Prostate gland (tissue), 2 donors: ENCODE measurements around the gene LOXHD1.

ENCODE experiments used
- POLR2A ChIP-seq: fragments of 450-650 bp; IDR thresholded peaks from one replicate; pipeline ENCODE4 v1.6.1; 2016; ENCODE audit warnings: antibody characterized with exemption, mild to moderate bottlenecking
- POLR2AphosphoS5 ChIP-seq: sonication (generic); formaldehyde crosslinking; IDR thresholded peaks from one replicate; pipeline ENCODE4 v1.6.1; 2017; ENCODE audit warnings: antibody characterized with exemption
- TF ChIP-seq, protein P1 (sequence below), 4 experiments: fragments of 200-600 bp in 2 of 4; fragments of 450-650 bp in 2 of 4; sonication (generic) in 2 of 4; IDR thresholded peaks; 1 replicate in 3 of 4; 2 replicates in 1 of 4; pipeline ENCODE4 v1.5.1; 2016 to 2019; ENCODE audit warnings: antibody characterized with exemption in 4 of 4, mild to moderate bottlenecking in 2 of 4, moderate library complexity in 2 of 4

DNA sequence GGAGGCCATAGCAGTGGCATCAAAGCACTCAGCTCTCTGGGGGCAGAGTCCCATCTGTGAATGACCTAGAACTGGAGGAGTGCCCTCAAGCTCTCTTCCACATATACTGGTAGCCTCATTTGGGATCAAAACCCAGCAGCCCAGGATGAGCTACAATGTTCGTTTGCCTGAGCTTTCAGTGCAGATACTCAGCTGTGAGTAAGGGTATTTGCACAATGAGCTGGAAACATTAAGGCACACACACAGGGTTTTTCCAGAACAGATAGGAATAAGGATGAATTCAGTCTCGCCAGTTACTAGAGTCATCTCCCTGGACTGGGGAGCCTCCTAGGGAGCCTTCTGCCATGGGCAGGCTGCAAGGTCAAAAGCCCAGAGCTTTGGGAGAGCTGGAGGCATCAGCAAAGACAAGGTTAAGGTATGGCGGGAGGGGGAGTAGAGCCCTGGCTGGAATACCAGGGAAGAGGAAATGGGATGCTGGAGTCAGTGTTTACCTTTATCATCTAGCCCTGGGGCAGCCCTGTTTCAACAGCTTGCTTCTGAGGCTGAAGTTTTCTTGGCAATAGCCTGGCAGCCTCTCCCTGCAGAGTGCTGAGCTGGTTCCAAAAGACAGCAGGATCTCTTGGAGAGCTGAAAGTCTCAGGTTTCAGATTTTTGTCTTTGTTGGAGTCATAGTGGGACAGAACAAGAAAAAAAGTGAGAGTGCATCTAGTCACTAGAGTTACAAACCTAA is 187.7 kb downstream of the LOXHD1 start:
- TF ChIP-seq POLR2A (no peak), POLR2AphosphoS5 (peak; percentile 63)
- TF ChIP-seq, protein P1, sequence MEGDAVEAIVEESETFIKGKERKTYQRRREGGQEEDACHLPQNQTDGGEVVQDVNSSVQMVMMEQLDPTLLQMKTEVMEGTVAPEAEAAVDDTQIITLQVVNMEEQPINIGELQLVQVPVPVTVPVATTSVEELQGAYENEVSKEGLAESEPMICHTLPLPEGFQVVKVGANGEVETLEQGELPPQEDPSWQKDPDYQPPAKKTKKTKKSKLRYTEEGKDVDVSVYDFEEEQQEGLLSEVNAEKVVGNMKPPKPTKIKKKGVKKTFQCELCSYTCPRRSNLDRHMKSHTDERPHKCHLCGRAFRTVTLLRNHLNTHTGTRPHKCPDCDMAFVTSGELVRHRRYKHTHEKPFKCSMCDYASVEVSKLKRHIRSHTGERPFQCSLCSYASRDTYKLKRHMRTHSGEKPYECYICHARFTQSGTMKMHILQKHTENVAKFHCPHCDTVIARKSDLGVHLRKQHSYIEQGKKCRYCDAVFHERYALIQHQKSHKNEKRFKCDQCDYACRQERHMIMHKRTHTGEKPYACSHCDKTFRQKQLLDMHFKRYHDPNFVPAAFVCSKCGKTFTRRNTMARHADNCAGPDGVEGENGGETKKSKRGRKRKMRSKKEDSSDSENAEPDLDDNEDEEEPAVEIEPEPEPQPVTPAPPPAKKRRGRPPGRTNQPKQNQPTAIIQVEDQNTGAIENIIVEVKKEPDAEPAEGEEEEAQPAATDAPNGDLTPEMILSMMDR (IDR thresholded peaks at IDR 0.05) = no peak
